Measurements from ENCODE around the gene ARHGDIG.

ARHGDIG gene

GRCh38 chr16:259226-259625 lies 21.2 kb upstream of the ARHGDIG start:
- TF ChIP-seq, protein P1, sequence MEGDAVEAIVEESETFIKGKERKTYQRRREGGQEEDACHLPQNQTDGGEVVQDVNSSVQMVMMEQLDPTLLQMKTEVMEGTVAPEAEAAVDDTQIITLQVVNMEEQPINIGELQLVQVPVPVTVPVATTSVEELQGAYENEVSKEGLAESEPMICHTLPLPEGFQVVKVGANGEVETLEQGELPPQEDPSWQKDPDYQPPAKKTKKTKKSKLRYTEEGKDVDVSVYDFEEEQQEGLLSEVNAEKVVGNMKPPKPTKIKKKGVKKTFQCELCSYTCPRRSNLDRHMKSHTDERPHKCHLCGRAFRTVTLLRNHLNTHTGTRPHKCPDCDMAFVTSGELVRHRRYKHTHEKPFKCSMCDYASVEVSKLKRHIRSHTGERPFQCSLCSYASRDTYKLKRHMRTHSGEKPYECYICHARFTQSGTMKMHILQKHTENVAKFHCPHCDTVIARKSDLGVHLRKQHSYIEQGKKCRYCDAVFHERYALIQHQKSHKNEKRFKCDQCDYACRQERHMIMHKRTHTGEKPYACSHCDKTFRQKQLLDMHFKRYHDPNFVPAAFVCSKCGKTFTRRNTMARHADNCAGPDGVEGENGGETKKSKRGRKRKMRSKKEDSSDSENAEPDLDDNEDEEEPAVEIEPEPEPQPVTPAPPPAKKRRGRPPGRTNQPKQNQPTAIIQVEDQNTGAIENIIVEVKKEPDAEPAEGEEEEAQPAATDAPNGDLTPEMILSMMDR (conservative IDR thresholded peaks at IDR 0.05; ENCODE audit: low read depth, low read length) = no peak
- no peak for DNase-seq (ENCODE audit: low read depth)
- no peak overlapping the region for H3K4me3 ChIP-seq (ENCODE audit: low read depth, low read length)

DNA sequence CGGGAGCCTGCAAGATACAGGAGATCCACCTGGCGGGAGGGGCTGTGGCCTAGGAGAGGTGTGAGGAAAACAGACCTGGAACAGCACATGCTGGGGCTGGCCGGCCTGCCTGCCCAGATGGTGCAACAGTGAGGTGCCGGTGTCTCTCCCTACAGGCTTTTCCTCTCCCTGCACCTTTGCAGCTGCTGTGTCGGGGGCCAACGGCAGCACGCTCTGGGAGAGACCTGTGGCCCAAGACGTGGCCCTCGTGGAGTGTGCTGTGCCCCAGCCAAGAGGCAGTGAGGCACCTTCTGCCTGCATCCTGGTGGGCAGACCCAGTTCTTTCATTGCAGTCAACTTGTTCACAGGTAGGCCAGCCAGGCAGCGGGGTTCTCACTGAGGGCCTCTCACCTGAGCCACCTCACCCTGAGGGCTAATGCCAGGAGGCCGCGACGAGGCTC lies 20.6 kb upstream of the ARHGDIG start:
- no peak for DNase-seq (ENCODE audit: low read depth)
- H3K4me3 ChIP-seq (ENCODE audit: low read depth, low read length) = no peak overlapping the region
- TF ChIP-seq, protein P1 (conservative IDR thresholded peaks at IDR 0.05; ENCODE audit: low read depth, low read length) = no peak

DNA sequence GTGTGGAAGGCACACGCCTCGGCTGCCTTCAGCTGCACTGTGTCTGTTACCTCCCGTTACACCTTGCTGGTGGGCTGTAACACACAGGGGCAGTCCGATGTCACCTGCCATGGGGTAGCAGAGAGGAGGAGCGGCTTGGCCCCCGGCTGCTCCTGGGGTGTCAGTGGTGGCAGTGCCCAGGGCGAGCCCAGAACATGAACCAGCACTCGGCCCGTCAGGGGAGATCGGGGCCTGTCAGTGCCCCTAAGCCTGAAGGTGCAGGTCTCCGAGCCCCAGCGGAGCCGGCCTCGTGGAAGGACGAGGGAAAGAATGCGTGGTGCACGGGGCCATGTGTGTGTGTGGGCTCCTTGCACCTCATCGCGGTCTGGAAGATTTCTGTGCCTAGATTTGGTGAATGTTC lies 20.1 kb upstream of the ARHGDIG start:
- TF ChIP-seq, protein P1 (conservative IDR thresholded peaks at IDR 0.05; ENCODE audit: low read depth, low read length) = no peak
- DNase-seq (ENCODE audit: low read depth) = no peak
- no peak overlapping the region for H3K4me3 ChIP-seq (ENCODE audit: low read depth, low read length)

GRCh38 chr16:261031-261691 lies 19.2 kb upstream of the ARHGDIG start:
- TF ChIP-seq, protein P1 (conservative IDR thresholded peaks at IDR 0.05; ENCODE audit: low read depth, low read length) = no peak
- no peak overlapping the region for H3K4me3 ChIP-seq (ENCODE audit: low read depth, low read length)
- DNase-seq (ENCODE audit: low read depth) = no peak

DNA sequence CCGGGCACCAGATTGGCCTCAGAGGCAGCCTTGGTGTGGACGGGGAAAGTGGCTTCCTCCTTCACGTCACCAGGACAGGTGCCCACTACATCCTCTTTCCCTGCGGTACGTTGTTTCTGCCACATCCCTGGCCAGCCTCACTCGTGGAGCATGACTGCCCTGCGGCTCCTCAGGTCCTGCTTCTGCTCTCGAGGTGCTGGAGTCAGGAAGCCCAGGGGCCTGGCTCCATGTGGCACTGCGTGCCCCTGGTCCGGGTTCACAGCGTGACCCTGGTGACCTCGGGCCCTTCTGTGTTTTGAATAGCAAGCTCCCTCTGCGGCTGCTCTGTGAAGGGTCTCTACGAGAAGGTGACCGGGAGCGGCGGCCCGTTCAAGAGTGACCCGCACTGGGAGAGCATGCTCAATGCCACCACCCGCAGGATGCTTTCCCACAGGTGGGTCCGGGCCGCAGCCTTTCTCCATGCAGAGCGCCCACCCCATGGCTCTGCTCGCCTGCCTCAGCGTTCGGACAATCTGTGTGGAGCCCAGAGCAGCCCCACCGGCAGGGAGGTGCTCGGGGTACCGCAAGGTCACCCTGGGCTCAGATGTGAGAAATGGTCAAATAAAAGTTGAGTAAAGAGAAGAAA lies 18.2 kb upstream of the ARHGDIG start:
- TF ChIP-seq, protein P1 (conservative IDR thresholded peaks at IDR 0.05; ENCODE audit: low read depth, low read length) = no peak
- no peak for DNase-seq (ENCODE audit: low read depth)
- no peak overlapping the region for H3K4me3 ChIP-seq (ENCODE audit: low read depth, low read length)

GRCh38 chr16:263182-263774 lies 17.1 kb upstream of the ARHGDIG start:
- TF ChIP-seq, protein P1 (conservative IDR thresholded peaks at IDR 0.05; ENCODE audit: low read depth, low read length) = no peak
- DNase-seq (ENCODE audit: low read depth) = no peak
- no peak overlapping the region for H3K4me3 ChIP-seq (ENCODE audit: low read depth, low read length)
